A549 (cell line): ENCODE results near the gene TBL1X. TPM values are rescaled to one million over a fixed set of nuclear protein-coding genes. Genes with fewer than 3 reads are reported as not detected.

Experiments
- ATAC-seq, 2 experiments: fragments of 200-7000 bp in 1 of 2; fragments of >200 bp in 1 of 2; cut with Nextera tagmentation in 1 of 2; cut with Tn5 transposase in 1 of 2; 3 replicates each; pipeline versions ENCODE4 v1.8.0 to v1.9.1; 2018 to 2020; ENCODE audit warnings: mild to moderate bottlenecking in 1 of 2, moderate library complexity in 1 of 2
- CTCF ChIA-PET: fragments of 300-600 bp; sonication (Branson Sonifier 250); formaldehyde crosslinking; extraction: SDS; loops from one replicate; lab custom pipeline; 2021; ENCODE audit warnings: antibody characterized with exemption, inconsistent platforms; lab: Yijun Ruan, JAX
- POLR2A ChIA-PET: fragments of 350-600 bp; formaldehyde crosslinking; extraction: SDS; loops from one replicate; lab custom pipeline; 2021; ENCODE audit warnings: antibody characterized with exemption, inconsistent platforms; lab: Yijun Ruan, JAX
- DNase-seq, 2 experiments: peaks; one replicate each; pipeline versions ENCODE4 v3.0.0 to v3.0.0-alpha.2; 2011 to 2016; ENCODE audit warnings: low read depth in 1 of 2, low spot score in 1 of 2
- FAIRE-seq: peaks from 2 replicates; lab custom pipeline; 2011; peaks lifted over from hg19 to GRCh38; lab: Jason Lieb, UNC
- H3K27ac ChIP-seq, 2 experiments: fragments of >200 bp; sonication (Bioruptor Twin); formaldehyde crosslinking; 3 replicates each; pipeline ENCODE4 v1.5.1; 2016 to 2017
- H3K4me1 ChIP-seq: fragments of >200 bp; sonication (Bioruptor Twin); formaldehyde crosslinking; 3 replicates; pipeline ENCODE4 v1.6.1; 2016
- H3K4me2 ChIP-seq: fragments of >200 bp; sonication (Bioruptor Twin); formaldehyde crosslinking; 3 replicates; pipeline ENCODE4 v1.6.1; 2016
- H3K4me3 ChIP-seq: fragments of >200 bp; sonication (Bioruptor Twin); formaldehyde crosslinking; 3 replicates; pipeline ENCODE4 v1.5.1; 2016
- H3K9me3 ChIP-seq: fragments of >200 bp; sonication (Bioruptor Twin); formaldehyde crosslinking; 3 replicates; pipeline ENCODE4 v1.6.1; 2016
- ATOH8 ChIP-seq: fragments of 250-450 bp; sonication (Bioruptor Pico); IDR thresholded peaks from 2 replicates; pipeline ENCODE4 v1.5.0; 2020; ENCODE audit warnings: low read depth, mild to moderate bottlenecking, moderate library complexity
- CBX8 ChIP-seq: fragments of 200-600 bp; sonication (generic); IDR thresholded peaks from 2 replicates; pipeline ENCODE4 v1.6.1; 2016
- CHD2 ChIP-seq: fragments of 150-350 bp; IDR thresholded peaks from 2 replicates; pipeline ENCODE4 v1.6.1; 2014; ENCODE audit warnings: low read length; ENCODE audit not compliant: partially characterized antibody
- E2F6 ChIP-seq: IDR thresholded peaks from 2 replicates; pipeline ENCODE4 v1.6.1; 2012; ENCODE audit warnings: low read depth, borderline replicate concordance
- EHF ChIP-seq: fragments of 250-450 bp; sonication (Bioruptor Pico); IDR thresholded peaks from 2 replicates; pipeline ENCODE4 v1.5.0; 2020; ENCODE audit warnings: mild to moderate bottlenecking
- EP300 ChIP-seq, 2 experiments: fragments of >200 bp; sonication (Bioruptor Twin); formaldehyde crosslinking; IDR thresholded peaks; 2 replicates in 1 of 2; 3 replicates in 1 of 2; pipeline ENCODE4 v1.6.1; 2016 to 2017
- FOXS1 ChIP-seq: fragments of 250-450 bp; sonication (Bioruptor Pico); IDR thresholded peaks from 2 replicates; pipeline ENCODE4 v1.5.0; 2020; ENCODE audit warnings: mild to moderate bottlenecking, moderate library complexity
- GATA3 ChIP-seq: IDR thresholded peaks from 2 replicates; pipeline ENCODE4 v1.6.1; 2012; ENCODE audit warnings: borderline replicate concordance
- HEYL ChIP-seq: fragments of 250-450 bp; sonication (Bioruptor Pico); IDR thresholded peaks from 2 replicates; pipeline ENCODE4 v1.8.0; 2021; ENCODE audit warnings: mild to moderate bottlenecking, moderate library complexity
- HOXA7 ChIP-seq: fragments of 250-450 bp; sonication (Bioruptor Pico); IDR thresholded peaks from 2 replicates; pipeline ENCODE4 v1.5.0; 2020; ENCODE audit warnings: mild to moderate bottlenecking, moderate library complexity
- JUN ChIP-seq, 2 experiments: fragments of >200 bp; sonication (Bioruptor Twin); formaldehyde crosslinking; IDR thresholded peaks; 2 replicates in 1 of 2; 3 replicates in 1 of 2; pipeline ENCODE4 v1.6.1; 2016 to 2017
- JUNB ChIP-seq: fragments of >200 bp; sonication (Bioruptor Twin); formaldehyde crosslinking; IDR thresholded peaks from 2 replicates; pipeline ENCODE4 v1.6.1; 2016
- KDM5A ChIP-seq: fragments of 200-600 bp; sonication (generic); IDR thresholded peaks from 2 replicates; pipeline ENCODE4 v1.6.1; 2016; ENCODE audit warnings: antibody characterized with exemption, mild to moderate bottlenecking
- MAZ ChIP-seq: fragments of 150-350 bp; IDR thresholded peaks from 2 replicates; pipeline ENCODE4 v1.6.1; 2014; ENCODE audit warnings: antibody characterized with exemption, low read depth, low read length, borderline replicate concordance
- MYC ChIP-seq: IDR thresholded peaks from 2 replicates; pipeline ENCODE4 v1.6.1; 2012; ENCODE audit warnings: mild to moderate bottlenecking, inconsistent platforms, low read length, improper control_type of control experiment, borderline replicate concordance
- NFE2L2 ChIP-seq: fragments of 150-350 bp; conservative IDR thresholded peaks from 2 replicates; pipeline ENCODE4 v1.6.1; 2014; ENCODE audit warnings: low read length
- PHF8 ChIP-seq: fragments of 200-600 bp; sonication (generic); IDR thresholded peaks from 2 replicates; pipeline ENCODE4 v1.6.1; 2016; ENCODE audit warnings: low read depth, mild to moderate bottlenecking, antibody characterized with exemption, moderate library complexity, borderline replicate concordance
- RARB ChIP-seq: fragments of 250-450 bp; sonication (Bioruptor Pico); IDR thresholded peaks from 2 replicates; pipeline ENCODE4 v1.8.0; 2021; ENCODE audit warnings: mild to moderate bottlenecking, moderate library complexity
- RFX5 ChIP-seq: fragments of 450-650 bp; IDR thresholded peaks from 2 replicates; pipeline ENCODE4 v1.7.1; 2014; ENCODE audit warnings: antibody characterized with exemption, mild to moderate bottlenecking, moderate library complexity
- USF2 ChIP-seq: fragments of 450-650 bp; IDR thresholded peaks from 2 replicates; pipeline ENCODE4 v1.6.1; 2014; ENCODE audit warnings: antibody characterized with exemption
- WGBS: methylation state at CpG from one replicate; pipeline ENCODE4 v1.1.6; 2017; ENCODE audit errors: missing lambda C conversion rate; 5-methylcytosine and 5-hydroxymethylcytosine counted together
- polyA plus RNA-seq, 4 experiments: library from polyadenylated mRNA; depleted of rRNA in 3 of 4; stranded (reverse); fragments of >200 nt; fragmentation: RNase III in 1 of 4; extraction: RNeasy Plus Mini Kit Qiagen cat#74134 plus additional on column Dnase treatment in 1 of 4; gene quantifications; 2 replicates in 3 of 4; 3 replicates in 1 of 4; pipeline ENCODE4 v1.2.3, GENCODE V29; 2011 to 2017
- TF ChIP-seq, protein P1 (sequence below): fragments of 150-350 bp; IDR thresholded peaks from 2 replicates; pipeline ENCODE4 v1.6.1; 2014; ENCODE audit warnings: low read depth, mild to moderate bottlenecking, low read length
- TF ChIP-seq, protein P2 (sequence below): fragments of >200 bp; sonication (Bioruptor Twin); formaldehyde crosslinking; IDR thresholded peaks from 3 replicates; pipeline ENCODE4 v1.5.1; 2016
- TF ChIP-seq, protein P3 (sequence below): IDR thresholded peaks from 2 replicates; pipeline ENCODE4 v1.6.1; 2012

TBL1X gene
- polyA plus RNA-seq, 2 of the 4 experiments (the other 2 are of a cell fraction), result 14.6 to 18.0 TPM

DNA sequence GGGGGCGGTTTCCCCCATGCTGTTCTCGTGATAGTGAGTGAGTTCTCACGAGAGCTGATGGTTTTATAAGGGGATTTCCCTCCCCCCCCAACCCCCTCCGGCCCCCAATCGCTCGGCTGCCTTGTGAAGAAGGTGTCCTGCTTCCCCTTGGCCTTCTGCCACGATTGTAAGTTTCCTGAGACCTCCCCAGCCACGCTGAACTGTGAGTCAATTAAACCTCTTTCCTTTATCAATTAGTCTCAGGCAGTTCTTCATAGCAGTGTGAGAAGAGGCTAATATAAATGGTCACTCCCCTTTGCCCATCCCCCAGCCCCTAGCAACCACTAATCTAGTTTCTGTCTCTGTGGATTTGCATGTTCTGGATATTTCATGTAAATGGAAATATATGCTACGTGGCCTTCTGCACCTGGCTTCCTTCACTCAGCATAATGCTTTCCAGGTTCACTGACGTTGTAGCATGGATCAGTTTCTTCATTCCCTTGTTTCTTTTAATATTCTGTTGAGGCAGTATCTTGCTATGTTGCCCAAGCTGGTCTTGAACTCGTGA is 284.4 kb downstream of the TBL1X start:
- FAIRE-seq (no peak), DNase-seq (no peak), ATAC-seq (no peak)
- Histone ChIP-seq H3K4me3 (no peak overlapping the region), H3K4me2 (no peak overlapping the region), H3K9me3 (no peaks in the 10 kb centered on the region), H3K4me1 (no peaks in the 10 kb centered on the region), H3K27ac (no peak overlapping the region)
- WGBS, result 17% methylated on average over 10 of the region's 11 CpGs
- TF ChIP-seq E2F6 (no peak), GATA3 (no peak), CHD2 (no peak), EHF (no peak), RARB (CRISPR knock-in tag) (no peak)
- TF ChIP-seq, protein P1, sequence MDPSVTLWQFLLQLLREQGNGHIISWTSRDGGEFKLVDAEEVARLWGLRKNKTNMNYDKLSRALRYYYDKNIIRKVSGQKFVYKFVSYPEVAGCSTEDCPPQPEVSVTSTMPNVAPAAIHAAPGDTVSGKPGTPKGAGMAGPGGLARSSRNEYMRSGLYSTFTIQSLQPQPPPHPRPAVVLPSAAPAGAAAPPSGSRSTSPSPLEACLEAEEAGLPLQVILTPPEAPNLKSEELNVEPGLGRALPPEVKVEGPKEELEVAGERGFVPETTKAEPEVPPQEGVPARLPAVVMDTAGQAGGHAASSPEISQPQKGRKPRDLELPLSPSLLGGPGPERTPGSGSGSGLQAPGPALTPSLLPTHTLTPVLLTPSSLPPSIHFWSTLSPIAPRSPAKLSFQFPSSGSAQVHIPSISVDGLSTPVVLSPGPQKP, result no peak
- TF ChIP-seq, protein P2, sequence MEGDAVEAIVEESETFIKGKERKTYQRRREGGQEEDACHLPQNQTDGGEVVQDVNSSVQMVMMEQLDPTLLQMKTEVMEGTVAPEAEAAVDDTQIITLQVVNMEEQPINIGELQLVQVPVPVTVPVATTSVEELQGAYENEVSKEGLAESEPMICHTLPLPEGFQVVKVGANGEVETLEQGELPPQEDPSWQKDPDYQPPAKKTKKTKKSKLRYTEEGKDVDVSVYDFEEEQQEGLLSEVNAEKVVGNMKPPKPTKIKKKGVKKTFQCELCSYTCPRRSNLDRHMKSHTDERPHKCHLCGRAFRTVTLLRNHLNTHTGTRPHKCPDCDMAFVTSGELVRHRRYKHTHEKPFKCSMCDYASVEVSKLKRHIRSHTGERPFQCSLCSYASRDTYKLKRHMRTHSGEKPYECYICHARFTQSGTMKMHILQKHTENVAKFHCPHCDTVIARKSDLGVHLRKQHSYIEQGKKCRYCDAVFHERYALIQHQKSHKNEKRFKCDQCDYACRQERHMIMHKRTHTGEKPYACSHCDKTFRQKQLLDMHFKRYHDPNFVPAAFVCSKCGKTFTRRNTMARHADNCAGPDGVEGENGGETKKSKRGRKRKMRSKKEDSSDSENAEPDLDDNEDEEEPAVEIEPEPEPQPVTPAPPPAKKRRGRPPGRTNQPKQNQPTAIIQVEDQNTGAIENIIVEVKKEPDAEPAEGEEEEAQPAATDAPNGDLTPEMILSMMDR, result no peak
- ChIA-PET POLR2A (no interaction called here), CTCF (no interaction called here)

DNA sequence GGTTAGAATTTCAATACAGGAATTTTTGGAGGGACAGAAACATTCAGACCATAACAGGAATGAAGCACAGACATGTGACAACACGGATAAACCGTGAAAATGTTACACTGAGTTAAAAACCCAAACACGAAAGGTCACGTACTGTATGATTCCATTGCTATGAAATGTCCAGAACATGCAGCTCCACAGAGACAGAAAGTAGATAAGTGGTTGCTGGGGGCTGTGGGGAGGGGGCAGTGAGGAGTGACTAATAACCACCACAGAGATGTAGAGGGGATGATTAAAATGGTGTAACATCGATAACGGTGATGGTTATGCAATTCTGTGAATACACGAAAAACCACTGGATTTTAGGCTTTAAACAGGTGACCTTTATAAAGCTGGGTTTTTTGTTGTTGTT is 292.5 kb downstream of the TBL1X start:
- ChIA-PET POLR2A (no interaction called here), CTCF (interaction anchor here (0.6 kb wide), 1 partner anchor 938 kb away, joined by 4 read pairs; no protein-coding TSS in a partner anchor)
- TF ChIP-seq MAZ, result no peak
- no peak for TF ChIP-seq CHD2
- no peak for TF ChIP-seq HEYL (CRISPR knock-in tag)
- no peak for TF ChIP-seq EP300 (IDR thresholded peaks at IDR 0.05)
- TF ChIP-seq, protein P3, sequence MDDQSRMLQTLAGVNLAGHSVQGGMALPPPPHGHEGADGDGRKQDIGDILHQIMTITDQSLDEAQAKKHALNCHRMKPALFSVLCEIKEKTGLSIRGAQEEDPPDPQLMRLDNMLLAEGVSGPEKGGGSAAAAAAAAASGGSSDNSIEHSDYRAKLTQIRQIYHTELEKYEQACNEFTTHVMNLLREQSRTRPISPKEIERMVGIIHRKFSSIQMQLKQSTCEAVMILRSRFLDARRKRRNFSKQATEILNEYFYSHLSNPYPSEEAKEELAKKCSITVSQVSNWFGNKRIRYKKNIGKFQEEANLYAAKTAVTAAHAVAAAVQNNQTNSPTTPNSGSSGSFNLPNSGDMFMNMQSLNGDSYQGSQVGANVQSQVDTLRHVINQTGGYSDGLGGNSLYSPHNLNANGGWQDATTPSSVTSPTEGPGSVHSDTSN, result no peak
- TF ChIP-seq HOXA7 (CRISPR knock-in tag), result no peak
- no peak for TF ChIP-seq RARB (CRISPR knock-in tag)
- TF ChIP-seq KDM5A, result no peak
- no peak for TF ChIP-seq PHF8
- TF ChIP-seq, protein P2, result no peak
- no peak for TF ChIP-seq JUNB
- TF ChIP-seq FOXS1 (CRISPR knock-in tag), result no peak
- no peak for TF ChIP-seq USF2
- no peak for TF ChIP-seq CBX8
- TF ChIP-seq RFX5, result no peak
- no peak for TF ChIP-seq ATOH8 (CRISPR knock-in tag)
- no peak for TF ChIP-seq NFE2L2
- no peak for TF ChIP-seq MYC
- TF ChIP-seq JUN (IDR thresholded peaks at IDR 0.05), result no peak
- TF ChIP-seq E2F6, result no peak
- DNase-seq (no peak), ATAC-seq (no peak), FAIRE-seq (no peak)
- no peaks in the 10 kb centered on the region for H3K9me3 ChIP-seq
- H3K4me1 ChIP-seq, result no peaks in the 10 kb centered on the region
- 48% methylated on average over 7 of the region's 7 CpGs for WGBS
- H3K27ac ChIP-seq, result no peak overlapping the region
- no peak overlapping the region for H3K4me2 ChIP-seq
- H3K4me3 ChIP-seq, result no peak overlapping the region
